Measurements from ENCODE around the gene FAM186B.

GRCh38 chr12:49632986-49633702, 27.7 kb upstream of the FAM186B start:
- TF ChIP-seq CTCF (IDR thresholded peaks at IDR 0.05 in 2 of 3, conservative IDR thresholded peaks at IDR 0.05 in 1 of 3; ENCODE audit: borderline replicate concordance in 1 of 3, insufficient read depth in 1 of 3, low read depth in 2 of 3, low read length in 2 of 3), result no peak
- TF ChIP-seq MAX (IDR thresholded peaks at IDR 0.05), result no peak
- TF ChIP-seq EZH2 (IDR thresholded peaks at IDR 0.05), result no peak
- no peak for TF ChIP-seq POLR2A (IDR thresholded peaks at IDR 0.05; ENCODE audit: borderline replicate concordance, extremely low read depth, insufficient read depth, insufficient read length)
- TF ChIP-seq TCF7L2 (IDR thresholded peaks at IDR 0.05; ENCODE audit: borderline replicate concordance, extremely low read depth, insufficient read depth, insufficient read length), result no peak
- TF ChIP-seq JUND (IDR thresholded peaks at IDR 0.05), result no peak
- TF ChIP-seq SRF (IDR thresholded peaks at IDR 0.05; ENCODE audit: low read depth), result no peak
- no peak for TF ChIP-seq EZH2phosphoT487 (IDR thresholded peaks at IDR 0.05; ENCODE audit: borderline replicate concordance)
- no peak for TF ChIP-seq POLR2AphosphoS5 (IDR thresholded peaks at IDR 0.05; ENCODE audit: low read depth, low read length)
- TF ChIP-seq ZNF274 (IDR thresholded peaks at IDR 0.05; ENCODE audit: low read depth, low read length), result no peak
- TF ChIP-seq SP1 (IDR thresholded peaks at IDR 0.05; ENCODE audit: low read depth), result no peak
- TF ChIP-seq ATF3 (IDR thresholded peaks at IDR 0.05), result no peak
- no peak for TF ChIP-seq REST (IDR thresholded peaks at IDR 0.05; ENCODE audit: low read depth)
